HCT116 (cell line): ENCODE measurements around the gene SPON2.

Experiments
- CTCF ChIP-seq, 3 experiments: fragments of 200-600 bp in 1 of 3; sonication (generic) in 1 of 3; IDR thresholded peaks in 2 of 3; conservative IDR thresholded peaks in 1 of 3; 2 replicates each; pipeline ENCODE4 v1.5.1; 2012 to 2017; ENCODE audit warnings: low read depth in 2 of 3, low read length in 2 of 3, antibody characterized with exemption in 1 of 3, borderline replicate concordance in 1 of 3, control low read depth in 1 of 3, mild to moderate bottlenecking in 1 of 3, mixed read lengths in 1 of 3, mixed run types in 1 of 3, moderate library complexity in 1 of 3; ENCODE audit not compliant: insufficient read depth in 1 of 3
- ELF1 ChIP-seq: IDR thresholded peaks from 2 replicates; pipeline ENCODE4 v1.6.1; 2012; ENCODE audit warnings: low read depth, borderline replicate concordance
- EZH2 ChIP-seq: fragments of 200-600 bp; sonication (generic); IDR thresholded peaks from 2 replicates; pipeline ENCODE4 v1.6.1; 2017; ENCODE audit warnings: antibody characterized with exemption, mixed run types
- EZH2phosphoT487 ChIP-seq: fragments of 200-600 bp; IDR thresholded peaks from 2 replicates; pipeline ENCODE4 v1.6.1; 2018; ENCODE audit warnings: antibody characterized with exemption, borderline replicate concordance
- FOSL1 ChIP-seq: IDR thresholded peaks from 2 replicates; pipeline ENCODE4 v1.6.1; 2012; ENCODE audit warnings: low read depth
- JUND ChIP-seq: IDR thresholded peaks from 2 replicates; pipeline ENCODE4 v1.6.1; 2012
- POLR2A ChIP-seq: IDR thresholded peaks from 2 replicates; pipeline ENCODE4 v1.7.0; 2011; ENCODE audit warnings: borderline replicate concordance; ENCODE audit not compliant: insufficient read depth, insufficient read length; ENCODE audit errors: extremely low read depth
- POLR2AphosphoS5 ChIP-seq: IDR thresholded peaks from 2 replicates; pipeline ENCODE4 v1.6.1; 2011; ENCODE audit warnings: mild to moderate bottlenecking, low read depth, low read length, moderate library complexity
- RAD21 ChIP-seq: IDR thresholded peaks from 2 replicates; pipeline ENCODE4 v1.6.1; 2012; ENCODE audit warnings: low read depth, mild to moderate bottlenecking
- SIN3A ChIP-seq: IDR thresholded peaks from 2 replicates; pipeline ENCODE4 v1.6.1; 2012; ENCODE audit warnings: low read depth
- TCF7L2 ChIP-seq: IDR thresholded peaks from 2 replicates; pipeline ENCODE4 v1.7.0; 2011; ENCODE audit warnings: borderline replicate concordance, inconsistent platforms; ENCODE audit not compliant: insufficient read depth, insufficient read length; ENCODE audit errors: extremely low read depth
- YY1 ChIP-seq: IDR thresholded peaks from 2 replicates; pipeline ENCODE4 v1.6.1; 2011; ENCODE audit warnings: low read length, low read depth, moderate library complexity, mild to moderate bottlenecking; ENCODE audit not compliant: insufficient replicate concordance; ENCODE audit errors: extremely low read depth
- TF ChIP-seq, protein P1 (sequence below): IDR thresholded peaks from 2 replicates; pipeline ENCODE4 v1.6.1; 2012

- TF ChIP-seq, protein P1, sequence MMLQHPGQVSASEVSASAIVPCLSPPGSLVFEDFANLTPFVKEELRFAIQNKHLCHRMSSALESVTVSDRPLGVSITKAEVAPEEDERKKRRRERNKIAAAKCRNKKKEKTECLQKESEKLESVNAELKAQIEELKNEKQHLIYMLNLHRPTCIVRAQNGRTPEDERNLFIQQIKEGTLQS, result no peak
- TF ChIP-seq TCF7L2 (no peak), YY1 (no peak), POLR2A (no peak), JUND (no peak), EZH2 (no peak), RAD21 (no peak), EZH2phosphoT487 (no peak), FOSL1 (no peak), CTCF (IDR thresholded peaks at IDR 0.05 in 2 of 3, conservative IDR thresholded peaks at IDR 0.05 in 1 of 3; ENCODE audit: borderline replicate concordance in 1 of 3, insufficient read depth in 1 of 3, low read depth in 2 of 3, low read length in 2 of 3) (no peak), ELF1 (no peak), POLR2AphosphoS5 (no peak), SIN3A (no peak)
Measured at GRCh38 chr4:1208970-1209704, 36.8 kb upstream of the SPON2 start.
